Lung (tissue), 12 donors: ENCODE results near the gene EML3. TPM values are rescaled to one million over a fixed set of nuclear protein-coding genes. Genes with fewer than 3 reads are reported as not detected.

Experiments used
- ATAC-seq: fragments of 200-7000 bp; cut with Tn5 transposase; one replicate; pipeline ENCODE4 v1.9.1; 2020; ENCODE audit warnings: moderate number of reproducible peaks; ENCODE audit not compliant: insufficient read depth, low FRiP score
- DNase-seq, 3 donors: peaks; one replicate each; pipeline ENCODE4 v3.0.0-alpha.2; 2013 to 2017
- H3K27ac ChIP-seq, 2 donors: one replicate each; pipeline ENCODE4 v1.5.1; 2013; ENCODE audit warnings: mild to moderate bottlenecking in 2 of 2, moderate library complexity in 2 of 2, control low read depth in 1 of 2, inconsistent platforms in 1 of 2, low read depth in 1 of 2, low read length in 1 of 2
- H3K27me3 ChIP-seq, 3 donors: one replicate each; pipeline ENCODE4 v1.5.1; 2013; ENCODE audit warnings: low read length in 2 of 3; ENCODE audit not compliant: control insufficient read depth in 3 of 3, insufficient read depth in 3 of 3
- H3K36me3 ChIP-seq, 4 donors: one replicate each; pipeline ENCODE4 v1.5.1; 2013; ENCODE audit warnings: low read length in 4 of 4, mild to moderate bottlenecking in 1 of 4, moderate library complexity in 1 of 4; ENCODE audit not compliant: control insufficient read depth in 4 of 4, insufficient read depth in 4 of 4
- H3K4me1 ChIP-seq, 5 donors: one replicate each; pipeline ENCODE4 v1.5.1; 2013; ENCODE audit warnings: low read length in 5 of 5, mild to moderate bottlenecking in 2 of 5, moderate library complexity in 1 of 5; ENCODE audit not compliant: control insufficient read depth in 5 of 5, insufficient read depth in 5 of 5
- H3K4me3 ChIP-seq: one replicate; pipeline ENCODE4 v1.5.1; 2013; ENCODE audit warnings: mild to moderate bottlenecking, control low read depth, moderate library complexity
- H3K9ac ChIP-seq, 2 donors: one replicate each; pipeline ENCODE4 v1.5.1; 2013; ENCODE audit warnings: low read length in 2 of 2, control low read depth in 1 of 2; ENCODE audit not compliant: insufficient read depth in 1 of 2
- H3K9me3 ChIP-seq, 4 donors: one replicate each; pipeline ENCODE4 v1.5.1; 2013; ENCODE audit warnings: low read length in 3 of 4, mild to moderate bottlenecking in 1 of 4, moderate library complexity in 1 of 4; ENCODE audit not compliant: control insufficient read depth in 4 of 4, insufficient read depth in 3 of 4
- CTCF ChIP-seq: IDR thresholded peaks from 2 replicates; pipeline ENCODE4 v1.5.1; 2012; ENCODE audit warnings: mild to moderate bottlenecking; ENCODE audit errors: control extremely low read depth, extremely low read depth
- WGBS, 2 donors: extraction: QIAGEN DNeasy Blood & Tissue Kit; methylation state at CpG; one replicate each; pipeline ENCODE4 v1.1.7; 2013; 5-methylcytosine and 5-hydroxymethylcytosine counted together
- polyA plus RNA-seq, 2 donors: library from polyadenylated mRNA; stranded (reverse); fragments of 200-250 nt; gene quantifications; one replicate each; pipeline ENCODE4 v1.2.1, GENCODE V29; 2013
- total RNA-seq, 2 donors: library from RNA; depleted of rRNA in 1 of 2; stranded (reverse); fragments of >200 nt in 1 of 2; gene quantifications; one replicate each; pipeline ENCODE4 v1.2.1, GENCODE V29; 2014 to 2021
- donor health status: control.
- donor health status: control.
- donor health status: Bipolar disorder and iron deficiency.
- donor health status: healthy.
- donor health status: DM: yes; HTN: yes; CAD: no.

Gene EML3
- total and polyA plus RNA-seq, 4 donors: 29.1 to 95.4 (median 62.9) TPM

GRCh38 chr11:62556875-62557631 is 55.5 kb downstream of the EML3 start:
- no peak for TF ChIP-seq CTCF
- Histone ChIP-seq H3K4me3 (no peak overlapping the region), H3K4me1 (peaks cover 19 to 53% (median 30%) of the 10 kb centered on the region in 5 donors), H3K9me3 (no peaks in the 10 kb centered on the region), H3K27me3 (no peaks in the 10 kb centered on the region), H3K9ac (peak overlapping the region in 1 of 2 donors; percentile 36), H3K36me3 (peaks cover 10 to 26% (median 12%) of the 10 kb centered on the region in 4 donors), H3K27ac (peak overlapping the region; percentile 62 to 99)
- no peak for ATAC-seq
- 24 to 37% methylated on average over 3 of the region's 3 CpGs for WGBS, 2 donors
- no peak for DNase-seq

- Histone ChIP-seq H3K4me3 (no peak overlapping the region), H3K27ac (peak overlapping the region; percentile 62 to 99), H3K4me1 (peaks cover 26 to 59% (median 36%) of the 10 kb centered on the region in 5 donors), H3K9ac (peak overlapping the region in 1 of 2 donors; percentile 36), H3K36me3 (peaks cover 10 to 23% (median 12%) of the 10 kb centered on the region in 4 donors), H3K27me3 (no peaks in the 10 kb centered on the region), H3K9me3 (no peaks in the 10 kb centered on the region)
- ATAC-seq (peak; percentile 63), DNase-seq (peak; percentile 84 to 89 (median 86))
- no peak for TF ChIP-seq CTCF
- 4% methylated on average over 14 of the region's 14 CpGs for WGBS, 2 donors
Measured at GRCh38 chr11:62556108-62556874, 56.3 kb downstream of the EML3 start.

- H3K27me3 ChIP-seq: no peaks in the 10 kb centered on the region
- H3K9me3 ChIP-seq: no peaks in the 10 kb centered on the region
- DNase-seq (peak; percentile 58 to 88 (median 80)), ATAC-seq (no peak)
- H3K36me3 ChIP-seq: peaks cover 10 to 23% (median 12%) of the 10 kb centered on the region in 4 donors
- TF ChIP-seq CTCF: no peak
- peak overlapping the region; percentile 62 to 99 for H3K27ac ChIP-seq
- WGBS, 2 donors: 3 to 11% methylated on average over 4 of the region's 4 CpGs
- no peak overlapping the region for H3K4me3 ChIP-seq
- peak overlapping the region in 1 of 2 donors; percentile 40 for H3K9ac ChIP-seq
- peaks cover 26 to 59% (median 36%) of the 10 kb centered on the region in 5 donors for H3K4me1 ChIP-seq
Measured at GRCh38 chr11:62555464-62556107, 57.0 kb downstream of the EML3 start.
